ENCODE measurements around the gene AURKA.

Gene AURKA

GRCh38 chr20:56392132-56392880, at the start of gene AURKA, which contains the start of gene CSTF1:
AURKA (minus strand) TSS chr20:56392215; CDS start chr20:56388197, 4,018 bp downstream.
CSTF1 (plus strand) TSS chr20:56392645; CDS start chr20:56395553, 2,908 bp downstream.
- peak; percentile 96 for DNase-seq

GRCh38 chr20:56440346-56441007, 48.5 kb upstream of the AURKA start:
- no peak for DNase-seq

- DNase-seq, result no peak
Measured at GRCh38 chr20:56439771-56440291, 47.8 kb upstream of the AURKA start.

GRCh38 chr20:56438284-56438683, 46.3 kb upstream of the AURKA start:
- DNase-seq, result no peak

- no peak for DNase-seq
Measured at GRCh38 chr20:56437196-56437960, 45.4 kb upstream of the AURKA start.

GRCh38 chr20:56433880-56434255, 41.9 kb upstream of the AURKA start:
- DNase-seq, result no peak

GRCh38 chr20:56433221-56433879, 41.3 kb upstream of the AURKA start:
- DNase-seq, result no peak

- DNase-seq, result peak; percentile 4
Measured at GRCh38 chr20:56431471-56431870, 39.5 kb upstream of the AURKA start.

- no peak for DNase-seq
Measured at GRCh38 chr20:56430957-56431356, 38.9 kb upstream of the AURKA start.

GRCh38 chr20:56430461-56430860, 38.4 kb upstream of the AURKA start:
- DNase-seq, result no peak

GRCh38 chr20:56429941-56430340, 37.9 kb upstream of the AURKA start:
- no peak for DNase-seq

- DNase-seq, result no peak
Measured at GRCh38 chr20:56429502-56429901, 37.5 kb upstream of the AURKA start.

- no peak for DNase-seq
Measured at GRCh38 chr20:56428881-56429280, 36.9 kb upstream of the AURKA start.

- no peak for DNase-seq
Measured at GRCh38 chr20:56428410-56428809, 36.4 kb upstream of the AURKA start.

- no peak for DNase-seq
Measured at GRCh38 chr20:56427797-56428196, 35.8 kb upstream of the AURKA start.

- no peak for DNase-seq
Measured at GRCh38 chr20:56426926-56427325, 34.9 kb upstream of the AURKA start.

GRCh38 chr20:56426026-56426425, 34.0 kb upstream of the AURKA start:
- no peak for DNase-seq

GRCh38 chr20:56424931-56425330, 32.9 kb upstream of the AURKA start:
- no peak for DNase-seq

- no peak for DNase-seq
Measured at GRCh38 chr20:56423886-56424285, 31.9 kb upstream of the AURKA start.

- no peak for DNase-seq
Measured at GRCh38 chr20:56423211-56423610, 31.2 kb upstream of the AURKA start.

- no peak for DNase-seq
Measured at GRCh38 chr20:56422824-56423189, 30.8 kb upstream of the AURKA start.

- DNase-seq, result no peak
Measured at GRCh38 chr20:56422076-56422823, 30.2 kb upstream of the AURKA start.
